OCI-LY7 (cell line): ENCODE data around the gene IRX6. TPM values are rescaled to one million over a fixed set of nuclear protein-coding genes. Genes with fewer than 3 reads are reported as not detected.

Experiments
- Bru-seq: library from RNA; stranded (reverse); fragments of 400-500 nt; gene quantifications from one replicate; lab custom pipeline; 2021; lab: Mats Ljungman, UMichigan
- BruChase-seq, 2 experiments: library from RNA; stranded (reverse); fragments of 400-500 nt; gene quantifications; one replicate each; lab custom pipeline; 2021; lab: Mats Ljungman, UMichigan
- BruUV-seq: library from RNA; stranded (reverse); fragments of 400-500 nt; replicated peaks from 2 replicates; lab custom pipeline; 2021; lab: Mats Ljungman, UMichigan
- CTCF ChIA-PET: fragments of 300-600 bp; sonication (Branson Sonifier 250); formaldehyde crosslinking; loops from one replicate; lab custom pipeline; 2022; ENCODE audit warnings: antibody characterized with exemption; ENCODE audit not compliant: unreplicated experiment; lab: Charles Lee
- POLR2A ChIA-PET: fragments of 300-600 bp; sonication (Branson Sonifier 250); formaldehyde crosslinking; loops from one replicate; lab custom pipeline; 2022; ENCODE audit warnings: antibody characterized with exemption; lab: Charles Lee
- DNase-seq: peaks from one replicate; pipeline ENCODE4 v3.0.0-alpha.2; 2015; ENCODE audit warnings: low spot score
- H2AFZ ChIP-seq: fragments of 200-600 bp; sonication (generic), shearing (Covaris generic); 2 replicates; pipeline ENCODE4 v1.6.1; 2014; ENCODE audit warnings: mild to moderate bottlenecking, antibody characterized with exemption, low read length, moderate library complexity
- H3K27ac ChIP-seq: fragments of 200-600 bp; sonication (generic); 2 replicates; pipeline ENCODE4 v1.5.1; 2014; ENCODE audit warnings: mixed run types, low read depth, mild to moderate bottlenecking, moderate library complexity, low read length, inconsistent platforms; ENCODE audit not compliant: poor library complexity, severe bottlenecking
- H3K36me3 ChIP-seq: fragments of 200-600 bp; sonication (generic); 2 replicates; pipeline ENCODE4 v1.6.1; 2014; ENCODE audit warnings: mild to moderate bottlenecking, antibody characterized with exemption, low read length, moderate library complexity, mixed read lengths; ENCODE audit not compliant: insufficient read depth
- H3K4me1 ChIP-seq: fragments of 200-600 bp; sonication (generic); 2 replicates; pipeline ENCODE4 v1.5.1; 2014; ENCODE audit warnings: mild to moderate bottlenecking, low read length; ENCODE audit not compliant: insufficient read depth, poor library complexity, severe bottlenecking
- H3K4me2 ChIP-seq: fragments of 200-600 bp; sonication (generic); 2 replicates; pipeline ENCODE4 v1.6.1; 2014; ENCODE audit warnings: mild to moderate bottlenecking, low read length
- H3K4me3 ChIP-seq: fragments of 200-600 bp; sonication (generic); 2 replicates; pipeline ENCODE4 v1.5.1; 2014; ENCODE audit warnings: mild to moderate bottlenecking, low read depth, low read length; ENCODE audit not compliant: poor library complexity, severe bottlenecking
- H3K79me2 ChIP-seq: fragments of 200-600 bp; sonication (generic); 2 replicates; pipeline ENCODE4 v1.6.1; 2016; ENCODE audit warnings: low read depth, mild to moderate bottlenecking, low read length, moderate library complexity, mixed read lengths; ENCODE audit not compliant: insufficient read depth
- H3K9me2 ChIP-seq: fragments of 200-600 bp; sonication (generic); 2 replicates; pipeline ENCODE4 v1.6.1; 2016; ENCODE audit warnings: mild to moderate bottlenecking, low read length, mixed read lengths; ENCODE audit not compliant: insufficient read depth
- H3K9me3 ChIP-seq: fragments of 200-600 bp; sonication (generic); 2 replicates; pipeline ENCODE4 v1.6.1; 2014; ENCODE audit warnings: mild to moderate bottlenecking, mixed run types, low read length, mixed read lengths
- H4K20me1 ChIP-seq: fragments of 200-600 bp; sonication (generic); 2 replicates; pipeline ENCODE4 v1.6.1; 2014; ENCODE audit warnings: mild to moderate bottlenecking, antibody characterized with exemption, low read length, moderate library complexity, mixed read lengths; ENCODE audit not compliant: insufficient read depth
- EZH2phosphoT487 ChIP-seq: fragments of 200-600 bp; sonication (generic); IDR thresholded peaks from 2 replicates; pipeline ENCODE4 v1.6.1; 2018; ENCODE audit warnings: low read depth, borderline replicate concordance, mild to moderate bottlenecking, mixed run types, antibody characterized with exemption, low read length, moderate library complexity, mixed read lengths
- intact Hi-C: fragments of 100-400 bp; cut with micrococcal nuclease; formaldehyde crosslinking; loops from one replicate; pipeline ENCODE4 v1.10.0; 2022; ENCODE audit not compliant: unreplicated experiment
- long read RNA-seq: library from polyadenylated mRNA; stranded (forward); transcript quantifications from one replicate; pipeline ENCODE4 v2.0.0, GENCODE V29; 2022
- total RNA-seq, 2 experiments: library from RNA; depleted of rRNA in 1 of 2; stranded (reverse); fragments of >200 nt in 1 of 2; shearing (Covaris generic) in 1 of 2; gene quantifications; 2 replicates each; pipeline ENCODE4 v1.2.3, GENCODE V29; 2014 to 2022
- TF ChIP-seq, protein P1 (sequence below): fragments of 200-600 bp; sonication (generic); conservative IDR thresholded peaks from 2 replicates; pipeline ENCODE4 v1.5.1; 2014; ENCODE audit warnings: mild to moderate bottlenecking, antibody characterized with exemption, low read length, moderate library complexity, mixed read lengths

IRX6 gene
- total RNA-seq (2014; rRNA removed; shearing (Covaris generic)) (not detected in 2 replicates), total RNA-seq (2022) (not detected in 2 replicates), Bru-seq, nascent RNA (not detected), BruChase-seq, experiment 1, labeled RNA remaining after a 6-hour chase (not detected), BruChase-seq, experiment 2, labeled RNA remaining after a 2-hour chase (not detected)
- long read RNA-seq: 0 reads

DNA sequence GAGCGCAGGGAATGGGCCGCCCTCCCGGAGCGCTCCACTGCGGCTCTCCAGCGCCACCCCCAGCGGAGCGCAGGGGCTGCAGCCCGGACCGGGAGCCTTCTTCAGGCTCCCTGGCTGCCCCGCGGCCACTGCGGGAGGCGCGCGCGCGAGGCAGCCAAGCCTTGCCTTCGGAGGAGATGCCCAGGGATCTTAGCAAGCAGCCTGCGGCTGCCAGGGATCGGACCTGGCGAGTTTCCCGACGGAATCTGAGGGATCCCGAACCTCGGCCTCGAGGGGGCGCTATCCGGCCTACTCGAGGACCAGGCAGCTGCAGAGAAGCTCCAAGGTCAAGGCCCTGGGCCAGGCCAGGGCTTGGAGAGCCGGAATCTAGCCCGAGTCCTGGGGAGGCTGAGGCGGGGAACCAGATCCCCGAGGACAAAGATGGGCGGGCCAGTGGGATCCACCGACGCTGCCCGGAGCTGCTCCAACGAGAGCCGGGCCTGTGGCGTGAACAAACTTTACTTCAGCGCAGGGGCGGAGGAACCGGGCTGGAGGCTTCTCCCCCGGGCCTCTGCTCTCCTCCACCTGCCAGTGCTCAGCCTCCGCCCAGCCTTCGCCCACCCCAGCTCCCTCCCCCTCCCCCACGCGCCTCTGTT, at the start of gene IRX6:
TSS of gene IRX6 (plus strand) at position 567 of the 635 bp plus-strand sequence. CDS start 889 bp downstream, outside the sequence.
- BruUV-seq: no TSS peak
- H3K9me2 ChIP-seq: no peaks in the 10 kb centered on the region
- no peaks in the 10 kb centered on the region for H3K79me2 ChIP-seq
- H3K4me2 ChIP-seq: no peak within 1 kb of the TSS
- no peaks in the 10 kb centered on the region for H3K9me3 ChIP-seq
- no peak within 1 kb of the TSS for H2AFZ ChIP-seq
- intact Hi-C loops: no loop called here
- H3K27ac ChIP-seq: no peak within 1 kb of the TSS
- H3K4me3 ChIP-seq: no peak within 1 kb of the TSS
- H4K20me1 ChIP-seq: no peaks in the 10 kb centered on the region
- DNase-seq: no peak
- TF ChIP-seq EZH2phosphoT487: no peak
- TF ChIP-seq, protein P1, sequence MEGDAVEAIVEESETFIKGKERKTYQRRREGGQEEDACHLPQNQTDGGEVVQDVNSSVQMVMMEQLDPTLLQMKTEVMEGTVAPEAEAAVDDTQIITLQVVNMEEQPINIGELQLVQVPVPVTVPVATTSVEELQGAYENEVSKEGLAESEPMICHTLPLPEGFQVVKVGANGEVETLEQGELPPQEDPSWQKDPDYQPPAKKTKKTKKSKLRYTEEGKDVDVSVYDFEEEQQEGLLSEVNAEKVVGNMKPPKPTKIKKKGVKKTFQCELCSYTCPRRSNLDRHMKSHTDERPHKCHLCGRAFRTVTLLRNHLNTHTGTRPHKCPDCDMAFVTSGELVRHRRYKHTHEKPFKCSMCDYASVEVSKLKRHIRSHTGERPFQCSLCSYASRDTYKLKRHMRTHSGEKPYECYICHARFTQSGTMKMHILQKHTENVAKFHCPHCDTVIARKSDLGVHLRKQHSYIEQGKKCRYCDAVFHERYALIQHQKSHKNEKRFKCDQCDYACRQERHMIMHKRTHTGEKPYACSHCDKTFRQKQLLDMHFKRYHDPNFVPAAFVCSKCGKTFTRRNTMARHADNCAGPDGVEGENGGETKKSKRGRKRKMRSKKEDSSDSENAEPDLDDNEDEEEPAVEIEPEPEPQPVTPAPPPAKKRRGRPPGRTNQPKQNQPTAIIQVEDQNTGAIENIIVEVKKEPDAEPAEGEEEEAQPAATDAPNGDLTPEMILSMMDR: no peak
- H3K4me1 ChIP-seq: no peaks in the 10 kb centered on the region
- no peaks in the 10 kb centered on the region for H3K36me3 ChIP-seq
- ChIA-PET POLR2A (no interaction called here), CTCF (no interaction called here)

DNA sequence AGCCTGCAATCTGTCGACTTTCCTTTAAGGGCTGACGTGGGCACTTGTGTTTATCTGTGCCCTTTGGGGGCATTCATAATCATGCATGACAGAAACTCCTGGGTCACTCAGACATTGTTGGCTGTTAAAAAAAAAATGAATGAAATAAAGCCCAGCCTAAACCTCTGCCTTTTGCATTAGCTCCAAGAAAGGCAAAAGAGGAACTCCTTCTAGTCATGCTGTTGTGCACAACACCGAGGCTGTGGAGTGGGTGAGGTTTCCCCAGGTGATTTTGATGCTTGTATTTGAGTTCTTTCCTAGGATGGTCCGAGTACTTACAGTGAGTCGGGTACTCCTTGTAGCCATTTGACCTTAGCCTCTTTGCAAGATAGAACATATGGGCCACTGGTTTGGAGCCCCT, 49.6 kb upstream of the IRX6 start:
- Histone ChIP-seq H3K4me3 (no peak overlapping the region), H4K20me1 (no peaks in the 10 kb centered on the region), H3K79me2 (no peaks in the 10 kb centered on the region), H3K4me2 (no peak overlapping the region), H3K36me3 (no peaks in the 10 kb centered on the region), H3K27ac (no peak overlapping the region), H2AFZ (no peak overlapping the region), H3K4me1 (no peaks in the 10 kb centered on the region), H3K9me3 (no peaks in the 10 kb centered on the region), H3K9me2 (no peaks in the 10 kb centered on the region)
- no peak for DNase-seq
- intact Hi-C loops: no loop called here
- TF ChIP-seq, protein P1: no peak
- no peak for TF ChIP-seq EZH2phosphoT487
- POLR2A ChIA-PET: no interaction called here
- BruUV-seq: no TSS peak
- CTCF ChIA-PET: no interaction called here

DNA sequence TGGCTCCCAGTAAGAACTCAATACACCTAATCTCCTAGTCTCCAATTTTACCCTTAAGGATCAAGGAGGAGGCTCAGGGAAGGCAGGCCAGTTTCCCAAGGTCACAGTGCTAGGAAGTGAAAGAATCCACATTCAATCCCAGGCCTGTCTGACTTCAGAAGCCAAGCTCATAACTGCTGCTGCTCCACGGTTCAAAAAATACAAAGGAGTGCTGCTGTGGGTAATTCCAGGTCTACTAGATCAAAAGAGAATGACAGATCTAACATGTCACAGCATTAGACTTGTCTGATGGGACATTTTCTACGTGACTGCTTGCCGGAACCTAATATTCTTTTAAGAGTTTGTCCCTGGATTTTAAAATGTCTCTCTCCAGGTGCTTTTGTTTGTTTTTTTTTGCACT, 48.8 kb upstream of the IRX6 start:
- ChIA-PET CTCF (no interaction called here), POLR2A (no interaction called here)
- intact Hi-C loops: no loop called here
- Histone ChIP-seq H4K20me1 (no peaks in the 10 kb centered on the region), H3K4me1 (no peaks in the 10 kb centered on the region), H3K9me3 (no peaks in the 10 kb centered on the region), H3K9me2 (no peaks in the 10 kb centered on the region), H3K79me2 (no peaks in the 10 kb centered on the region), H2AFZ (no peak overlapping the region), H3K4me3 (no peak overlapping the region), H3K36me3 (no peaks in the 10 kb centered on the region), H3K27ac (no peak overlapping the region), H3K4me2 (no peak overlapping the region)
- no peak for DNase-seq
- TF ChIP-seq, protein P1: no peak
- no peak for TF ChIP-seq EZH2phosphoT487
- no TSS peak for BruUV-seq
